UCSD-AML1 (cell line): Measurements from ENCODE around the gene PPID.
A peak's percentile ranks its signal among the peaks of the same experiment; 100 is the strongest.
"Not testable (repeated sequence)": the region's sequence is repeated elsewhere in the genome, so short reads cannot be mapped to it uniquely, and the experiment has no call there.

Experiments used
- DNase-seq: peaks from one replicate; lab custom pipeline; 2025; ENCODE audit not compliant: unreplicated experiment; lab: John Stamatoyannopoulos, UW

The PPID gene

DNA sequence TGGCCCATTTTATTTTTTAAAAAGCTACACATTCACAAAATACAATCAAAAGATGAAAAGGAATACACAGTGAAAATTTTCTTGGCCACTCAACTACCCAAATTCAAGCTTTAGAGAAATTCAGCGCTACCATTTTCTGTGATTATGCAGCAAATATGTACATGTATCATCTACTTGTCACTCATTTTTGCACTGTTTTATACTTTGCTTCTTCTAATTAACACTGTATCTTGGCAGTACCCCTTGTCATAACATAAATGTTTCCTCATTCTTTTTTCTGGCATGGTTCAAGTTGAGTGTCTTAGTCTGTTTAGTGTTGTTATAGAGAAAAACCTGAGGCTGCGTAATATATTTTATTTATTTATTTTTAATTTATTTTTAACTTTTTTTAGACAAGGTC is 15.7 kb upstream of the PPID start:
- no peak for DNase-seq

GRCh38 chr4:158729716-158730559 is 6.7 kb upstream of the PPID start:
- peak; percentile 38 for DNase-seq

DNA sequence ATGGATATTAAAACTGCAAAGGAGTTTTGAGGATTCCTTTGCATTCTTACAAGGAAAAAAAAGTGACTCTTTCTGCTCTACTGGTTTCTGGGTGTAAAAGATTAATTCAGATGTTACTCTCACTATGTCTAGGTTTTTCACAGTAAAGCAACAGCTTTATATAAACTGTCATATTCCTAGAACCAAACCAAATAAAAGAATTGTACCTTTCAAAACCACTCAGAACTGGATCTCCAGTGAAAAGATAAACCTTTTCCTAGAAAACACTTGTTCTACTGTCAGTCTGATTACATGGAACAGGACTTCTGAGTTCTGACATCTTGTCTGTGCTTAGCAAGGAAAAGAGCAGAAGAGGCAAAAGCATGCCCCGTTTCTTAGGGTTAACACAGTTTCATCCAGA is 5.0 kb upstream of the PPID start:
- DNase-seq, result no peak

DNA sequence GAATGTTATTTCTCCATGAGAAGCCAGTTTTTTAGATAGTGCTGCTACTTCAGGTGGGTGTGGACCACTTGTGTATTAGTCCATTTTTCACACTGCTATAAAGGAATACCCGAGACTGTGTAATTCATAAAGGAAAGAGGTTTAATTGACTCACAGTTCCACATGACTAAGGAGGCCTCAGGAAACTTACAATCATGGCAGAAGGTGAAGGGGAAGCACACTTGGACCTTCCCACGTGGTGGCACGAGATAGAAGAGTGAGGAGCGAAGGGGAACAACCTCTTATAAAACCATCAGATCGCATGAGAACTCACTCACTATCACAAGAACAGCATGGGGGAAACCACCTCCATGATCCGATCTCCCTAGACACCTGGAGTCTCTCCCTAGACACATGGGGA is 3.4 kb upstream of the PPID start:
- no peak for DNase-seq

DNA sequence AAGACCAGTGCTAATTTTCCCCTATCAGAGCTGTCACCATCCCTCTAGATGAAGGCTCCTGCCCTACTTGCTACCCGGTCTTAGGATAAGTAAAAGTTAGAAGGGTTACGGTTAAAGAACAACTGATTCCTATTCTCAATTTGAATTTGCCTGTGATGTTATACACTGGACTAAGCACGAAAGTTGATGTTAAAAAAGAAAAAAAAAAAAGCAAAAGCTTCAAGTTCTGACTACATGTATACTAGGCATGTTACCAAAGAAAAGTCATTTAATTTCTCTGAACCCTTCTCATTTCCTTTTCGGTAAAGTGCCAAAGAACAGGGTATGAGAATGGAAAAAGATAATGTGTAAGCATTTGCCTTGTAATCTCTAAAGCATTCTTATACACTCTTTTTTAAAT is 1.4 kb upstream of the PPID start:
- DNase-seq, result no peak

DNA sequence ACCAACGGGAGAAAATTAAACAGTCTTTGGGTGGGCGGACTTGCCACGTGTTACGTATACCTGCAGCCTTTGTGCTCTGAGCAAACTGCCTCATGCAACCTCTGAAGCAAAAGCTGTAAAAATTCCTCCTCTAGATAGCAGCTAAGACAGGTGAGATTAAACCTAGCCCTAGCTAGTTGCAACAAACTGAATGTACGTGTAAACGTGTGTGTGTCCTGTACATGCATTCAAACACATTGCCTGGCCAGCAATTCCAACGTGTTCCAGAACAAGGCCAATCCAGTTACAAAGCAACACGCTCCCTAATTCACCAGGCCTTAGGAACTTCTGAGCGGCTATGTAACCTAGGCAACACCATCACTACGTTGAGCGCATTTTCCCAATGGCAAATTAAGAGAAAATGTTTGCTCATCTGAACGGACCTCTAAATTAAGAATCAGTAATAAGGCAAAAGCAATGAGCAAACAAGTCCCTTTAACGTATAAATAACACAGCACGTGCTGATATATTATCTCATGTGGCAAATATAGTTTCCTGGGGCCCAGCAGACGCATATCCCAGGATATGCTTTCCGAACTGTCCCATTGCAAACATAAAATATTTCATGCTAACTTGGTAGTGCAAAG is 792 bp downstream of the PPID start:
- no peak for DNase-seq

DNA sequence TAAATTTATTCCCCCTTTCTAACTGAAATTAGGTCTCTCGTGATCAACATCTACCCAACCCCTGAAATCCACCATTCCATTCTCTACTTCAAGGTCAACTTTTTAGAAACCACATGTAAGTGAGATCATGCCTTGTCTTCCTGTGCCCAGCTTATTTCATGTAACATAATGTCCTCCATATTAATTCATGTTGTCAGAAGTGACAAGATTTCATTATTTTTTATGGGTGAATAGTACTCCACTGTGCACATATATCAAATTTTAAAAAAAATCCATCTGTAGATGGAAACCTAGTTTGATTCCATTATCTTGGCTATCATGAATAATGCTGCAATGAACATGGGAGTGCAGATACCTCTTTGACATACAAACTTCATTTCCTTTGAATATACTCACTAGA is 1.5 kb downstream of the PPID start:
- no peak for DNase-seq

DNA sequence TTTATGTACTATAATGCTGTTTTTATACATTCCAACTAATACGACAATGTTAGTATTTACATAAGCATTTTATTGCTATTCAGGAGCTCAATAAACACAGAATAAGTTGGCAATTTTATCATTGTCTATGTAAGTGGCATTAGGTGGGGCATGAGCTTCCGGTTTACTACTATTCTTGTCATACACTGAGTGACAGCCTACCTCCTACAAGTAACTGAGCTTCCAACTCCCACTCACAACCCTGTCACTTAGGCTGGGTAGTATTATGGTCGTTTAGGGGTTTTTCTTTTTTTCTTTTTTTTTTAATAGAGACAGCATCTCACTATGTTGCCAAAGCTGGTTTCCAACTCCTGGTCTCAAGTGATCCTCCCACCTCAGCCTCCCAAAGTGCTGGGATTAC is 7.4 kb downstream of the PPID start:
- no peak for DNase-seq

- DNase-seq, result no peak
These were observed 8.3 kb downstream of the PPID start for GRCh38 chr4:158714937-158715336.

- DNase-seq, result not testable (repeated sequence)
These were observed 10.6 kb downstream of the PPID start for GRCh38 chr4:158712622-158713021.

DNA sequence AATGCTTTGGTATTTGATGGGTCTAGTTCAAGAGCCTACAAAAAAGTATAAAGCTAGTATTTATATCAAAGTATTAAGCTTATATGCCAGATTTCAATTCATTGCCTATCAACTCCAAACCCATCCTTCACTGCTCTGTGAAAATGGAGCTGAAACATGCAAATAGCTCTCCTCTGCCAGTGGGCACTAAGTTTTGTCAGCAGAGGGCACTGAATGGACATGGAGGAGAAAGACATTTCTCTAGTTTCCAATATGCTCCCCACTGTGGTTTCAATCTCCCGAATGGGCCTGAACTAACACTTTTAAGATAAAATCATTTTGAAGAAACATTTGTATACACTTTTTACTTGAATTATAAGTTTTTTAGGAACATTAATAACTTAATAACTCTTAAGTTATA is 12.4 kb downstream of the PPID start:
- DNase-seq, result no peak

DNA sequence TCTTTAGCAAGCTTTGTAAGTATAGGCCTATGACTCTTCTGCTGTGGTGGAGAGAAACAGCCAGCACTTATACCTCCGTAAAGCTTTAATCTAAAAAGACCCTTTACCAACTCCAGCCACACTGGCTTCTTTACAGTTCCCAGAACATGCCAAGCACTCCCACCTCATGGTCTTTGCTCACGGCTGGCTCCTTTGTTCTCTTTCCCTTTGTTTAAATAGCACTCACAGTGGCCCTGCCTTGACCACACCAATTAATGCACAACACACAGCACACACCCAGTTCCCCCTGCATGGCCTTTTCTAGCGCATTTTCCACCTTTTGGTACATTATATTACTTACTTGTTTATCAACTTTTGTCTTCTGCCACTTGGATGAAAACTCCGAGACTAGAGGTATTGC is 18.9 kb downstream of the PPID start:
- no peak for DNase-seq

- DNase-seq, result no peak
These were observed 34.4 kb downstream of the PPID start for GRCh38 chr4:158688813-158689212.

DNA sequence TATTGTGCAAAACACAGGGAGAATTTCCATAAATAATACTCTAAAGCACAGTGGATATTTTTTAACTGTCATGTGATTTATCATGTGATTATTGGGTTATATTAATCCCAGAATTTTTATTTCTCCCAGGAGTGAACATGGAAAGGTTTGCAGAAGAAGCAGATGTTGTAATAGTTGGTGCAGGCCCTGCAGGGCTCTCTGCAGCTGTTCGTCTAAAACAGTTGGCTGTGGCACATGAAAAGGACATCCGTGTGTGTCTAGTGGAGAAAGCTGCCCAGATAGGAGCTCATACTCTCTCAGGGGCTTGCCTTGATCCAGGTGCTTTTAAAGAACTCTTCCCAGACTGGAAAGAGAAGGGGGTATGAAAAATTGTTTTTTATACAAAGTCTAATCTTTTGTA is 41.1 kb downstream of the PPID start:
- no peak for DNase-seq

GRCh38 chr4:158681629-158682028 is 41.6 kb downstream of the PPID start:
- DNase-seq, result no peak

DNA sequence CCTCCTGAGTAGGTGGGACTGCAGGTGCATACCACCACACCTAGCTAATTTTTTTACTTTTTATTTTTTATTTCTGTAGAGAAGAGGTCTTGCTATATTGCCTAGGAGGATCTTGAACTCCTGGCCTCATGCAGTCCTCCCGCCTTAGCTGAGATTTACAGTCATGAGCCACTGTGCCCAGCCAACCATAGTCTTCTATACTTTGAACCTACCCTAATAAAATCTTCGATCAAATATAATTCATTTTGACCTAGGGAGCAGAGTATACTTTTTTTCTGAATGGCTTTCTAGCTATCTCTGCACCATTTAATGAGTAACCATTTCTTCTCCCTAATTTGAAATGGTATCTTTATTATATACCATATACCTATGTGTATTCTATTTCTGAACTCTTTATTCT is 44.4 kb downstream of the PPID start:
- no peak for DNase-seq

GRCh38 chr4:158676076-158676475 is 47.1 kb downstream of the PPID start:
- DNase-seq, result no peak

- no peak for DNase-seq
These were observed 49.6 kb downstream of the PPID start for GRCh38 chr4:158673633-158674032.

GRCh38 chr4:158671915-158672806 is 51.0 kb downstream of the PPID start, which contains the start of gene ETFDH:
ETFDH (plus strand) TSS chr4:158672296; CDS start chr4:158672457, 161 bp downstream.
- peak; percentile 100 for DNase-seq

- DNase-seq, result no peak
These were observed 51.6 kb downstream of the PPID start, which contains the start of gene C4orf46 for GRCh38 chr4:158671665-158671914. C4orf46 (minus strand) TSS chr4:158671887; CDS start chr4:158671801, 86 bp downstream.

- peak; percentile 59 for DNase-seq
These were observed 52.1 kb downstream of the PPID start for GRCh38 chr4:158670975-158671664.
